ENCODE data around the gene WNT2. TPM values are rescaled to one million over a fixed set of nuclear protein-coding genes. Genes with fewer than 3 reads are reported as not detected.
"Not testable (repeated sequence)": the region's sequence is repeated elsewhere in the genome, so short reads cannot be mapped to it uniquely, and the experiment has no call there.

The WNT2 gene
- total RNA-seq, 4 donors from 2014 or later, result 0.69 to 3.7 (median 1.9) TPM

- no peak for TF ChIP-seq POLR2A (IDR thresholded peaks at IDR 0.05; ENCODE audit: low read depth)
- TF ChIP-seq POLR2AphosphoS5 (IDR thresholded peaks at IDR 0.05), result no peak
- TF ChIP-seq EP300 (IDR thresholded peaks at IDR 0.05), result no peak
- TF ChIP-seq CTCF (IDR thresholded peaks at IDR 0.05), result no peak
- WGBS, result 71% methylated on average over 4 of the region's 4 CpGs
- Histone ChIP-seq H3K4me3 (no peak overlapping the region), H3K4me1 (no peaks in the 10 kb centered on the region), H3K27me3 (no peaks in the 10 kb centered on the region), H3K36me3 (no peaks in the 10 kb centered on the region), H3K9me3 (peaks cover 0 to 5% (median 0%) of the 10 kb centered on the region in 4 donors), H3K27ac (replicated peaks in 1 of 4) (no peak overlapping the region)
- intact Hi-C loops (cut with DNase I), result no loop called here
- peak; percentile 53 for DNase-seq (ENCODE audit: extremely low spot score)
Observed at GRCh38 chr7:117247809-117248208, 75.0 kb downstream of the WNT2 start.

GRCh38 chr7:117245703-117246102, 77.2 kb downstream of the WNT2 start:
- intact Hi-C loops (cut with DNase I); DNase-seq (ENCODE audit: extremely low spot score); H3K9me3 ChIP-seq; H3K27me3 ChIP-seq; H3K4me1 ChIP-seq; H3K36me3 ChIP-seq; H3K4me3 ChIP-seq; H3K27ac ChIP-seq (replicated peaks in 1 of 4): not testable (repeated sequence)
- 96% methylated on average over 2 of the region's 2 CpGs for WGBS

- Histone ChIP-seq H3K27me3 (no peaks in the 10 kb centered on the region), H3K4me3 (no peak overlapping the region), H3K9me3 (peaks cover 0 to 5% (median 0%) of the 10 kb centered on the region in 4 donors), H3K36me3 (no peaks in the 10 kb centered on the region), H3K27ac (replicated peaks in 1 of 4) (no peak overlapping the region), H3K4me1 (no peaks in the 10 kb centered on the region)
- TF ChIP-seq POLR2A (IDR thresholded peaks at IDR 0.05; ENCODE audit: low read depth) (no peak), EP300 (IDR thresholded peaks at IDR 0.05) (no peak), POLR2AphosphoS5 (IDR thresholded peaks at IDR 0.05) (no peak), CTCF (IDR thresholded peaks at IDR 0.05) (no peak)
- WGBS, result 57% methylated on average over 3 of the region's 3 CpGs
- intact Hi-C loops (cut with DNase I), result no loop called here
- DNase-seq (ENCODE audit: extremely low spot score), result peak; percentile 24
Observed at GRCh38 chr7:117243390-117243789, 79.5 kb downstream of the WNT2 start.

GRCh38 chr7:117241088-117241487, 81.8 kb downstream of the WNT2 start:
- no peak overlapping the region for H3K27ac ChIP-seq (replicated peaks in 1 of 4)
- H3K4me3 ChIP-seq, result no peak overlapping the region
- TF ChIP-seq CTCF (IDR thresholded peaks at IDR 0.05) (no peak), POLR2AphosphoS5 (IDR thresholded peaks at IDR 0.05) (no peak), POLR2A (IDR thresholded peaks at IDR 0.05; ENCODE audit: low read depth) (no peak), EP300 (IDR thresholded peaks at IDR 0.05) (no peak)
- DNase-seq (ENCODE audit: extremely low spot score), result no peak
- no peaks in the 10 kb centered on the region for H3K27me3 ChIP-seq
- H3K36me3 ChIP-seq, result no peaks in the 10 kb centered on the region
- peaks cover 0 to 5% (median 0%) of the 10 kb centered on the region in 4 donors for H3K9me3 ChIP-seq
- intact Hi-C loops (cut with DNase I), result no loop called here
- no peaks in the 10 kb centered on the region for H3K4me1 ChIP-seq
- 92% methylated on average over 4 of the region's 4 CpGs for WGBS

- Histone ChIP-seq H3K4me1 (no peaks in the 10 kb centered on the region), H3K9me3 (peaks cover 0 to 9% (median 3%) of the 10 kb centered on the region in 4 donors), H3K27me3 (no peaks in the 10 kb centered on the region), H3K36me3 (no peaks in the 10 kb centered on the region), H3K4me3 (no peak overlapping the region), H3K27ac (replicated peaks in 1 of 4) (no peak overlapping the region)
- DNase-seq (ENCODE audit: extremely low spot score), result no peak
- intact Hi-C loops (cut with DNase I), result no loop called here
- TF ChIP-seq POLR2AphosphoS5 (IDR thresholded peaks at IDR 0.05), result no peak
- TF ChIP-seq CTCF (IDR thresholded peaks at IDR 0.05), result no peak
- no peak for TF ChIP-seq POLR2A (IDR thresholded peaks at IDR 0.05; ENCODE audit: low read depth)
- no peak for TF ChIP-seq EP300 (IDR thresholded peaks at IDR 0.05)
- WGBS, result 92% methylated on average over 7 of the region's 7 CpGs
Observed at GRCh38 chr7:117238937-117239336, 83.9 kb downstream of the WNT2 start.
